Measurements from ENCODE around the gene ZNF416.

Gene ZNF416

GRCh38 chr19:57559008-57559403 lies 19.7 kb downstream of the ZNF416 start:
- no peak for DNase-seq (ENCODE audit: low read depth in 2 of 2)

- DNase-seq (ENCODE audit: low read depth in 2 of 2), result no peak
These were observed 20.2 kb downstream of the ZNF416 start for GRCh38 chr19:57558525-57558924.

- no peak for DNase-seq (ENCODE audit: low read depth in 2 of 2)
These were observed 21.1 kb downstream of the ZNF416 start for GRCh38 chr19:57557659-57558058.

- no peak for DNase-seq (ENCODE audit: low read depth in 2 of 2)
These were observed 26.3 kb downstream of the ZNF416 start for GRCh38 chr19:57552432-57552831.

GRCh38 chr19:57546513-57546912 lies 32.2 kb downstream of the ZNF416 start:
- DNase-seq (ENCODE audit: low read depth in 2 of 2), result no peak

GRCh38 chr19:57537953-57538547 lies 40.7 kb downstream of the ZNF416 start:
- DNase-seq (ENCODE audit: low read depth in 2 of 2), result no peak

- peak; percentile 71 to 76 for DNase-seq (ENCODE audit: low read depth in 2 of 2)
These were observed 51.4 kb downstream of the ZNF416 start, which contains the start of gene ZNF549 for GRCh38 chr19:57527136-57527881. Gene ZNF549 (plus strand): TSS chr19:57527356. CDS start chr19:57527574, 218 bp downstream.

Measured in fibroblast of skin of left biceps (primary cell).